ENCODE data around the gene MAOB. TPM values are rescaled to one million over a fixed set of nuclear protein-coding genes. Genes with fewer than 3 reads are reported as not detected.
A peak's percentile ranks its signal among the peaks of the same experiment; 100 is the strongest.

The MAOB gene
- total and polyA plus RNA-seq, 7 donors = 5.2 to 65.4 (median 23.2) TPM

DNA sequence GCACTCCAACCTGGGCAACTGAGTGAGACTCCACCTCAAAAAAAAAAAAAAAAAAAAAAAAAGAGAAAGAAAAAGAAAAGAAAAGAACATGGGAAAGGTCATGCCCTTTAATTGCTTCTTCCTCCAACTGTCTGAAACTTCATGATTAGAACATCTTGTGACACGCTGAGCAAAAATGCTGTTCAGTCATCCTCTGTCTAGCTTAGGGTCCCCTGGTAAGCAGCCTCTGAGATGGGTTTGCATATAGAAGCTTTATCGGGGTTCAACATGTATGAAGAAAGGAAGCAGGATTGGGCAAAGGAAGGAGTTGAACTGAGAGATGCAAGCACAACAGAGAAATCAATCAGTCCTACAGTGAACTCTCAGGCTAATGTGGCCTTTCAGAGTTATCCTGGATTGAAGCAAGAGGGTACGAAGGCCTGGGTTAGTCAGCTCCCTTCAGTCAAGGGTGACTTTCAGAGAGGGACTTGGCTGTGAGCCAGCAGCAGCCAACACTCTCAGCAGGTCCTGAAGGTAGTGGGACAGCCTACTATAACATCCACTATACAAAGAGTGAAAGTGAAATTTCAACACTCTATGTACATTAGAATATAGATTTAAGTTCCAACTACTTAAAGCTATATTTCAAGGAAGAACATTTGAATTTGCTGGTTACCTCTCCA lies 11.4 kb downstream of the MAOB start:
- H3K4me1 ChIP-seq = no peaks in the 10 kb centered on the region
- TF ChIP-seq EP300 (IDR thresholded peaks at IDR 0.05) (no peak), POLR2AphosphoS5 (IDR thresholded peaks at IDR 0.05) (no peak), POLR2A (IDR thresholded peaks at IDR 0.05) (no peak)
- TF ChIP-seq, protein P1, sequence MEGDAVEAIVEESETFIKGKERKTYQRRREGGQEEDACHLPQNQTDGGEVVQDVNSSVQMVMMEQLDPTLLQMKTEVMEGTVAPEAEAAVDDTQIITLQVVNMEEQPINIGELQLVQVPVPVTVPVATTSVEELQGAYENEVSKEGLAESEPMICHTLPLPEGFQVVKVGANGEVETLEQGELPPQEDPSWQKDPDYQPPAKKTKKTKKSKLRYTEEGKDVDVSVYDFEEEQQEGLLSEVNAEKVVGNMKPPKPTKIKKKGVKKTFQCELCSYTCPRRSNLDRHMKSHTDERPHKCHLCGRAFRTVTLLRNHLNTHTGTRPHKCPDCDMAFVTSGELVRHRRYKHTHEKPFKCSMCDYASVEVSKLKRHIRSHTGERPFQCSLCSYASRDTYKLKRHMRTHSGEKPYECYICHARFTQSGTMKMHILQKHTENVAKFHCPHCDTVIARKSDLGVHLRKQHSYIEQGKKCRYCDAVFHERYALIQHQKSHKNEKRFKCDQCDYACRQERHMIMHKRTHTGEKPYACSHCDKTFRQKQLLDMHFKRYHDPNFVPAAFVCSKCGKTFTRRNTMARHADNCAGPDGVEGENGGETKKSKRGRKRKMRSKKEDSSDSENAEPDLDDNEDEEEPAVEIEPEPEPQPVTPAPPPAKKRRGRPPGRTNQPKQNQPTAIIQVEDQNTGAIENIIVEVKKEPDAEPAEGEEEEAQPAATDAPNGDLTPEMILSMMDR (IDR thresholded peaks at IDR 0.05) = no peak
- WGBS, 2 donors = 80 to 89% methylated on average over 3 of the region's 3 CpGs
- no peaks in the 10 kb centered on the region for H3K36me3 ChIP-seq
- H3K4me3 ChIP-seq = no peak overlapping the region
- intact Hi-C loops (cut with DNase I) = no loop called here
- no peaks in the 10 kb centered on the region for H3K9me3 ChIP-seq
- H3K27ac ChIP-seq = no peak overlapping the region
- H3K27me3 ChIP-seq = no peaks in the 10 kb centered on the region
- no peak for DNase-seq

GRCh38 chrX:43870011-43870410 lies 12.2 kb downstream of the MAOB start:
- H3K27ac ChIP-seq = peak overlapping the region in 1 of 4 donors; percentile 15
- DNase-seq = no peak
- no peaks in the 10 kb centered on the region for H3K36me3 ChIP-seq

DNA sequence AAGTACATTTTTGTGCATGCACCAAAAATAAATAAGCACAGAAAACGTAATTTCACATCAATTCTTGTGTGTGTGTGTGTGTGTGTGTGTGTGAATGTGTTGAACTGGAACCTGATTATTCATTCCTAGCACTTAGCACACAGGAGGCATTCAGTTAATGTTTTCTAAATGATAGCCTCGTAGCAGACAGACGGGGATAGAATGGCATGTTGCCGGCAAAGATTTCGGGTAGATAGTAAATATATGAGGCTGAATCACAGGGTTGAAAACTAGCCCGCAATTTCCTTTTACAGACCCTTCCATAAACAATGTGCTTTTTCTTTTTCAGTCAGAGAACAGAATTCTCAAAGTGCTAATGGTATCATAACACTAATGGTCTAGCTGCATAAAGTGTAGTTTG lies 13.5 kb downstream of the MAOB start:
- Histone ChIP-seq H3K27ac (peak overlapping the region in 1 of 4 donors; percentile 18), H3K4me3 (peak overlapping the region in 1 of 4 donors; percentile 11), H3K27me3 (no peaks in the 10 kb centered on the region), H3K9me3 (no peaks in the 10 kb centered on the region), H3K4me1 (no peaks in the 10 kb centered on the region), H3K36me3 (no peaks in the 10 kb centered on the region)
- TF ChIP-seq POLR2AphosphoS5 (IDR thresholded peaks at IDR 0.05) = no peak
- TF ChIP-seq, protein P1 (IDR thresholded peaks at IDR 0.05) = no peak
- no peak for TF ChIP-seq EP300 (IDR thresholded peaks at IDR 0.05)
- no peak for TF ChIP-seq POLR2A (IDR thresholded peaks at IDR 0.05)
- intact Hi-C loops (cut with DNase I) = no loop called here
- WGBS, 2 donors = 14 to 47% methylated on average over 6 of the region's 6 CpGs
- no peak for DNase-seq

More at GRCh38 chrX:43870011-43870410, 12.2 kb downstream of the MAOB start:
- Histone ChIP-seq H3K4me1 (no peaks in the 10 kb centered on the region), H3K9me3 (no peaks in the 10 kb centered on the region), H3K27me3 (no peaks in the 10 kb centered on the region), H3K4me3 (no peak overlapping the region)
- intact Hi-C loops (cut with DNase I) = no loop called here
- TF ChIP-seq, protein P1 (IDR thresholded peaks at IDR 0.05) = no peak
- TF ChIP-seq POLR2A (IDR thresholded peaks at IDR 0.05) (no peak), EP300 (IDR thresholded peaks at IDR 0.05) (no peak), POLR2AphosphoS5 (IDR thresholded peaks at IDR 0.05) (no peak)
- 92 to 96% methylated on average over 3 of the region's 3 CpGs for whole genome bisulfite sequencing, 2 donors

GRCh38 chrX:43866423-43866822 lies 15.8 kb downstream of the MAOB start:
- Histone ChIP-seq H3K27me3 (no peaks in the 10 kb centered on the region), H3K4me3 (no peak overlapping the region), H3K36me3 (no peaks in the 10 kb centered on the region), H3K4me1 (no peaks in the 10 kb centered on the region), H3K9me3 (no peaks in the 10 kb centered on the region), H3K27ac (peak overlapping the region in 1 of 4 donors; percentile 4)
- WGBS, 2 donors = 92% methylated on average over 4 of the region's 4 CpGs
- DNase-seq = no peak
- intact Hi-C loops (cut with DNase I) = no loop called here
- TF ChIP-seq POLR2AphosphoS5 (IDR thresholded peaks at IDR 0.05) (no peak), POLR2A (IDR thresholded peaks at IDR 0.05) (no peak), EP300 (IDR thresholded peaks at IDR 0.05) (no peak)
- TF ChIP-seq, protein P1 (IDR thresholded peaks at IDR 0.05) = no peak

- Histone ChIP-seq H3K27ac (no peak overlapping the region), H3K27me3 (no peaks in the 10 kb centered on the region), H3K4me3 (no peak overlapping the region), H3K36me3 (no peaks in the 10 kb centered on the region), H3K4me1 (peaks cover 0 to 5% (median 0%) of the 10 kb centered on the region in 4 donors), H3K9me3 (no peaks in the 10 kb centered on the region)
- 91 to 94% methylated on average over 5 of the region's 5 CpGs for WGBS, 2 donors
- TF ChIP-seq EP300 (IDR thresholded peaks at IDR 0.05) = no peak
- no peak for TF ChIP-seq POLR2A (IDR thresholded peaks at IDR 0.05)
- TF ChIP-seq, protein P1 (IDR thresholded peaks at IDR 0.05) = no peak
- no peak for TF ChIP-seq POLR2AphosphoS5 (IDR thresholded peaks at IDR 0.05)
- DNase-seq = no peak
- intact Hi-C loops (cut with DNase I) = no loop called here
Measured at GRCh38 chrX:43865791-43866190, 16.5 kb downstream of the MAOB start.
